22Rv1 (cell line): ENCODE measurements around the gene SERTAD1.

Experiments
- H3K27ac ChIP-seq: fragments of 450-650 bp; 2 replicates; pipeline ENCODE4 v1.5.1; 2017
- CTCF ChIP-seq: fragments of 450-650 bp; IDR thresholded peaks from 2 replicates; pipeline ENCODE4 v1.5.1; 2017; ENCODE audit warnings: mild to moderate bottlenecking
- ZFX ChIP-seq: fragments of 450-650 bp; IDR thresholded peaks from 2 replicates; pipeline ENCODE4 v1.6.1; 2017; ENCODE audit warnings: antibody characterized with exemption, borderline replicate concordance

Gene SERTAD1

GRCh38 chr19:40376286-40376862, 49.4 kb downstream of the SERTAD1 start:
- H3K27ac ChIP-seq = no peak overlapping the region
- TF ChIP-seq ZFX = no peak
- TF ChIP-seq CTCF = no peak

- TF ChIP-seq ZFX = no peak
- no peak for TF ChIP-seq CTCF
- no peak overlapping the region for H3K27ac ChIP-seq
Measured at GRCh38 chr19:40374084-40374483, 51.7 kb downstream of the SERTAD1 start.

GRCh38 chr19:40371802-40372122, 54.0 kb downstream of the SERTAD1 start:
- no peak for TF ChIP-seq ZFX
- TF ChIP-seq CTCF = no peak
- no peak overlapping the region for H3K27ac ChIP-seq
